GM12878 (cell line): ENCODE measurements around the gene ALOXE3.

Source experiments
- POLR2A ChIP-seq: IDR thresholded peaks from 2 replicates; pipeline ENCODE4 v1.6.1; 2011; ENCODE audit warnings: low read depth, mild to moderate bottlenecking, low read length
- RAD21 ChIP-seq: IDR thresholded peaks from 2 replicates; pipeline ENCODE4 v1.6.1; 2011; ENCODE audit warnings: mild to moderate bottlenecking, low read depth, low read length, moderate library complexity; ENCODE audit not compliant: insufficient read depth

DNA sequence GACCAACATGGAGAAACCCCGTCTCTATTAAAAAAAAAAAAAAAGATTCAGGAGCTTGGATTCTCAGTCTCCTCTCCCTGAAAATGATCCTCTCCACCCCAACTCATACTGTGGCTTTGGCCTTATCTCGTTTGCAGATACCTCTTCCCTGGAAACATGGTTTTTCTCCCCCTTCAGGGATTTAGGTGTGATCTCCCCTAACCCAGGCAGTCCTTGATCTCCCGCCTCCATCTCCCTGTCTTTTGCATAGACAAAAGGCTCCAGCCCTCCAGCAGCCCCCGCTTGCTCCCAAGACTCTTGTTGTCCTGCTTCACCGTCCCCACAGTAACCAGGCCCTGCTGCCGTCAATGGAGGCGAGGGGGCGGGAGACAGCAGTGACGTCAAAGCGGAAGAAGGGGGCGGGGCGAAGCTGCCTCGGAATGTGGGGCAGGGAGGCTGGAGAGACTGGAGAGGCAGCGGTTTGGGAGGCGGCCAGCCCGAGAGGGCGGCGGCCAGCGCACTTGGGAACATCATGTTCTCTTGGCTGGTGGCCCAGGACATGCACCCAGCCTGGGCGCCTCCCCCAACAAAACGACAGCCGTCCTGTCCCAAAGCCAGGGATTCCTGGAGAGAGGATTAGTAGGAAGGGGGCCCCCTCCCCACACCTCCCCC lies 35.8 kb upstream of the ALOXE3 start:
- no peak for TF ChIP-seq RAD21
- peak; percentile 61 for TF ChIP-seq POLR2A
